Activated naive CD4-positive, alpha-beta T cell treated with anti-CD3 and anti-CD28 coated beads for 36 hours (primary cell): ENCODE measurements around the gene LAMA2. TPM values are rescaled to one million over a fixed set of nuclear protein-coding genes. Genes with fewer than 3 reads are reported as not detected.

Experiments used
- CTCF ChIA-PET: fragments of 350-600 bp; sonication (Branson Sonifier 250); formaldehyde crosslinking; loops from one replicate; lab custom pipeline; 2021; ENCODE audit warnings: antibody characterized with exemption; lab: Charles Lee
- DNase-seq: peaks from one replicate; pipeline ENCODE4 v3.0.0-alpha.2; 2020
- H3K27ac Mint-ChIP-seq: one replicate; pipeline ENCODE4 v1.8.0; 2021; ENCODE audit warnings: mild to moderate bottlenecking, mixed read lengths
- H3K27me3 Mint-ChIP-seq: one replicate; pipeline ENCODE4 v1.8.0; 2021; ENCODE audit warnings: low read depth, mixed read lengths
- H3K36me3 Mint-ChIP-seq: one replicate; pipeline ENCODE4 v1.8.0; 2021; ENCODE audit warnings: low read depth, mixed read lengths
- H3K4me1 Mint-ChIP-seq: one replicate; pipeline ENCODE4 v1.8.0; 2021; ENCODE audit warnings: low read depth, mixed read lengths
- H3K4me3 Mint-ChIP-seq: one replicate; pipeline ENCODE4 v1.8.0; 2021; ENCODE audit warnings: mild to moderate bottlenecking, moderate library complexity, mixed read lengths
- H3K9me3 Mint-ChIP-seq: one replicate; pipeline ENCODE4 v1.8.0; 2021; ENCODE audit warnings: mixed read lengths
- intact Hi-C: fragments of 100-400 bp; cut with micrococcal nuclease; formaldehyde crosslinking; loops from one replicate; pipeline ENCODE4 v1.15.1; 2023
- total RNA-seq, 2 experiments: library from RNA; stranded (reverse); gene quantifications; one replicate each; pipeline ENCODE4 v1.2.3, GENCODE V29; 2021

Gene LAMA2
- total RNA-seq, 2 experiments from 2014 or later = 0.86 to 2.2 TPM

DNA sequence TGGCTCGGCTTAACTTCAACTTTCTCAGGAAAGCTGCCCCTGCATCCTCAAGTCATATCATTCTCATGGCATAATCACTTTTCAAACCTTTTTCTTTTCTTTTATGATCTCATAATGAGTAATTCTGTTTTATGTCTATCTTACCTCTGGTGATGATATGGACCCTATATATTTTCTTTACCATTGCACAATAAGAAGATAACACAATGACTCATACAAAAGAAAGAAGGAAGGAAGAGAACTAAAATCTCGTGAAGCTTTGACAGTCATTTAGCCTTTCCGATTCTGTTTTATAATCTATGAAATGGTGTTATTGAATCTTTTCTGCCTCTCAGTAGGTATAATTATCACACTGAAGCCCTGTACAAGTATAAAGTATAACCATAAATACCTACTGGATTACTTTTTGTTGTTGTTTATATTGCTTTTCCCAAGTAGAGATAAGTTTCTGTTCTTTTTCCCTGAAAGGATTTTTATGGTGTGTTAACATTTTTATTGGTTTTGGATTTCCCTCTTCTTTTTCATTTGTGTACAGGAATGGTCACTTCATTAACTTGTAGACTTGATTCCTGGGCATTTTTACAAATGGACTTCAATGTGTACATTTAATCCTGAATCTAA, 300.9 kb downstream of the LAMA2 start:
- no peak overlapping the region for H3K4me3 Mint-ChIP-seq
- no peaks in the 10 kb centered on the region for H3K36me3 Mint-ChIP-seq
- intact Hi-C loops = no loop called here
- no peak for DNase-seq
- CTCF ChIA-PET = no interaction called here
- peaks cover 5% of the 10 kb centered on the region for H3K27me3 Mint-ChIP-seq
- H3K9me3 Mint-ChIP-seq = no peaks in the 10 kb centered on the region
- no peak overlapping the region for H3K27ac Mint-ChIP-seq
- H3K4me1 Mint-ChIP-seq = no peaks in the 10 kb centered on the region

DNA sequence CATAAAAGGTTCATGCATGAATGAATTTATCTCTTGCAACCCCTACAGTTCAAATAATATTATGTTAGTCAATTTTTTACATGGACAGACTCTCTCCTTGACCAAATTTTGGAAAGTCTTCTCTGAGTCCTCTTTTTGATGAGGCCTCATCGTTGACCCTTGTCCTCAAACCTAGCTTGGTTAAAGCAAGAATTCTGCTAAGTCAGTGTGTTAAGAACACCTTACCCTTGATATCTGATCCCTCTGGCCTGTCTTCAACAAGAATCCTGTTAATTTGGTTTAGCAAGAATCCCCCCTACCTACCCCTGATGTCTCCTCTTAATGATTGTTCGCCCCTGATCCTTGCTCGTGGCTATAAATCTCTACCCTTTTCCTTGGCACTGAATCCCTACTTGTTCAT, 301.4 kb downstream of the LAMA2 start:
- intact Hi-C loops = no loop called here
- peaks cover 2% of the 10 kb centered on the region for H3K27me3 Mint-ChIP-seq
- H3K4me3 Mint-ChIP-seq = no peak overlapping the region
- CTCF ChIA-PET = no interaction called here
- no peak for DNase-seq
- no peaks in the 10 kb centered on the region for H3K9me3 Mint-ChIP-seq
- no peaks in the 10 kb centered on the region for H3K36me3 Mint-ChIP-seq
- H3K4me1 Mint-ChIP-seq = no peaks in the 10 kb centered on the region
- H3K27ac Mint-ChIP-seq = no peak overlapping the region

DNA sequence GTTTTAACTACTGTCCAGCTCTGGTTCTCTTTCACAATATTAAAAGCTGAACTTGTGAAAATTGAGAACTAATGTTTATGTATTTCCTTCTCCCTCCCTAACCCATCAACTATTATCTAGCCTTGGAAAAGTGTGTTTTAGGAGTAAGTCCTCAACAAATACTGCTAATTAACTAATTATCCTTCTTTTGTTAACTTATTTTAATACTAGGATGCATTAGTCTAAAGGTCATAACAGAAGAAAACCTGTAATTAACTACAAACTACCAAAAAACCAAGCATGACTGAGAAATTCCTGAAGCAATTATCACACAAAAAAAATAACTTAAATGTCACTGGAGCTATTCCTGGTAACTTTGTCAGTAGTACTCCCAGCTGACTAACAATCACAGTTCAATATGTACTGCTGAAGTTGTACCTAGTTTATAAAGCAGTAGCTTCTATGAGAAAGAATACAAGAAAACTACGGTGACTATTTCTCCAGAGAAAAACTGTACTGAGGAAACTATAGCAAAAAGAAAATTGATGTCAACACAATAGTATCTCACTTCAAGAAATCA, 301.9 kb downstream of the LAMA2 start:
- DNase-seq = no peak
- CTCF ChIA-PET = no interaction called here

DNA sequence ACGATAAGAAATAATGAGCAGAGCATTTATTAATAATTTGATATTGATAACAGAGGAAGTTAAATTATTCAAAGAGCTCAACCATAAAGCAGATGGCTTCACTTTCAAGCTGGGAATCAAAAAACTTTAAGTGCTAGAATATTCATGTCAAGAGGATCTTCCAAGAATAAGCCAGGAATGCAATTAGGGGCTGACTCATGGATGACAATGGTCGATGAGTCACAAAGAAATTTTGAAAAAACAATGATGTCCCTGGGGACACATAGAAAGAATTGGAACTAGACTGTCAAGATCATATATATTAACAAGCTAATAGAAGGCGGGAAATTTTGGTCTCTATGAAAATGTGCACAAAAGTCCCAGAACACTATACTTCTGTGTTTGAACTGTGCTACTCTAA, 304.1 kb downstream of the LAMA2 start:
- Mint-ChIP-seq H3K36me3 (no peaks in the 10 kb centered on the region), H3K4me1 (no peaks in the 10 kb centered on the region), H3K4me3 (no peak overlapping the region), H3K27ac (no peak overlapping the region), H3K27me3 (peaks cover 2% of the 10 kb centered on the region), H3K9me3 (no peaks in the 10 kb centered on the region)
- intact Hi-C loops = no loop called here
- CTCF ChIA-PET = no interaction called here
- no peak for DNase-seq

More for the DNA sequence above, 301.9 kb downstream of the LAMA2 start:
- H3K4me1 Mint-ChIP-seq = no peaks in the 10 kb centered on the region
- no peaks in the 10 kb centered on the region for H3K9me3 Mint-ChIP-seq
- peaks cover 2% of the 10 kb centered on the region for H3K27me3 Mint-ChIP-seq
- H3K4me3 Mint-ChIP-seq = no peak overlapping the region
- H3K27ac Mint-ChIP-seq = no peak overlapping the region
- H3K36me3 Mint-ChIP-seq = no peaks in the 10 kb centered on the region
- intact Hi-C loops = no loop called here

DNA sequence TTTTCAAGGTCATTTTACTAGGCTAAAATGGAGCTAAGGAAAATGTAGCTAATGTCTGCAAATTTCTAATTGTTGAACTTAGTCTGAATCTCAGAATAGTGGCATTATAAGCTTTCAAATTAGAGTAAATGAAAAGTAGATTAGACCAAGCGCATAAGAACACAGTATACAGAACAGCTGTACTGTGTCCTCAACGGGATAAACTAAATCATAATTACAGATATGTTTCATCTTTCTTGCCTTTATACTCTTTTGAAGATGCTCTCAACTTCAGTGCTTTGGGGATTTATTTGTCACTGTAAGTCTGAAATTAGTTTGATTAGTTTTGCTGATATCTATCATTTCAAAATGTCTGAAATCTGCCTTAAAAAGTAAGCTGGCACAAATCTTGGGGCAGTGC, 305.4 kb downstream of the LAMA2 start:
- CTCF ChIA-PET = no interaction called here
- Mint-ChIP-seq H3K36me3 (no peaks in the 10 kb centered on the region), H3K27ac (no peak overlapping the region), H3K4me3 (no peak overlapping the region), H3K27me3 (peaks cover 2% of the 10 kb centered on the region), H3K4me1 (no peaks in the 10 kb centered on the region), H3K9me3 (no peaks in the 10 kb centered on the region)
- intact Hi-C loops = no loop called here
- no peak for DNase-seq

DNA sequence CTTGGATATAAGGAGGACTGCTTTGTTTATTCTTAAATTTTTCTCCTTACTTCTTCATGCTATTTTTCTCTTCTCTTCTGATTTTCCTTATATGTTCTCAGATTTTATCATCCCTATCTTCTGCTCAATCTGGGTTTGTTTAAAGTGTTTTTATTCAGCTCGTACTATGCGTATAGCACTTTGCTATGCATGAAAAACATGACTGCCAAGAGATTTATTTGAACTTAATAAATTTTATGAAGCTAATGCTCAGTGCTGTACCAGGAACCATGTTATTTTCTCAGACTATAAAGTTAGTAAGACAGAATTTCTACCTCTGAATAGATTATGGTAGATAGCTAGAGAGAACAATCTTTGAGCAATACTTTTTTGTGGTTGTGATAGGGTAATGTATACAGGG, 305.9 kb downstream of the LAMA2 start:
- Mint-ChIP-seq H3K27ac (no peak overlapping the region), H3K9me3 (no peaks in the 10 kb centered on the region), H3K27me3 (peaks cover 2% of the 10 kb centered on the region), H3K4me1 (no peaks in the 10 kb centered on the region), H3K4me3 (no peak overlapping the region), H3K36me3 (no peaks in the 10 kb centered on the region)
- no peak for DNase-seq
- intact Hi-C loops = no loop called here
- CTCF ChIA-PET = no interaction called here

DNA sequence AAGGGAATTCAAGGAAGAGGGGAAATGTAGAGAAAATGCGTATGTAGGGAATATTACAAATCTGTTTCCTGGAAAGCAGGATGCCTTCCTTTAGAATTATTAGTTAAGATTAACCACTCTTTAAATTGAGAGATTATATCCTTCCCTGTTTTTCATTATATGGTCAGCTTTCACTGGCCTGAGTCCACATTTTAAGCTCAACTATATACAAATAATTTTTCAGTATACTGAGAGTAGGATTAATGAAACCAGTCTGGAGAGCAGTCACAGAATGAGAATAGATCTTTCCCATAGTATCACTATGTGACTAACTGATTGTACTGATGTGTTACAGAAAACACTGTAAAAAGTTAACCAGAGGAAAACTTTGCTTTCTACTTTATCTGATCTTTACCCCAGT, 306.3 kb downstream of the LAMA2 start:
- H3K4me3 Mint-ChIP-seq = no peak overlapping the region
- no peak for DNase-seq
- H3K36me3 Mint-ChIP-seq = no peaks in the 10 kb centered on the region
- CTCF ChIA-PET = interaction anchor here (0.5 to 1.0 kb wide), 2 partner anchors 62 to 464 kb away, joined by 3 read pairs; no protein-coding TSS in a partner anchor
- intact Hi-C loops = no loop called here
- H3K27me3 Mint-ChIP-seq = peaks cover 2% of the 10 kb centered on the region
- no peaks in the 10 kb centered on the region for H3K9me3 Mint-ChIP-seq
- H3K27ac Mint-ChIP-seq = no peak overlapping the region
- no peaks in the 10 kb centered on the region for H3K4me1 Mint-ChIP-seq

DNA sequence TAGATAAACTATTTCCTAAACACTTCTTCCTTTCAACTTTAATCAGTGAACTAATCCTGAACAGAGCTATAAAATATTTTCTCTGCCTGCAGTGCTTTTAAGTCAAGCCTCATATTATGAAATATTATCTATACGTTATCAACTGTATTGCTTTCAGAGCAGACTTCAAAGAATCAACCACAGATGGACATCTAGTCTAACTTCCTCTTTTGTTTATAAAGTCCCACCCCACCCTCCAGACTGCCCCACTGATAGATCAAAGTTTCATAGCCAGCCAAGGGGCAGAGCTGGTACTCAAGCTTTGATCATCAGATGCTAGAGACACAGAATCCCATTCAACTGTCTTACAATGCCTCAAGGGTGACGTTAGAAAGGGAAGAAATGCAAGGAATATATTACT, 308.3 kb downstream of the LAMA2 start:
- no peak for DNase-seq
- CTCF ChIA-PET = no interaction called here
- intact Hi-C loops = no loop called here
- H3K4me1 Mint-ChIP-seq = no peaks in the 10 kb centered on the region
- no peak overlapping the region for H3K27ac Mint-ChIP-seq
- H3K4me3 Mint-ChIP-seq = no peak overlapping the region
- H3K9me3 Mint-ChIP-seq = no peaks in the 10 kb centered on the region
- H3K27me3 Mint-ChIP-seq = no peaks in the 10 kb centered on the region
- no peaks in the 10 kb centered on the region for H3K36me3 Mint-ChIP-seq

DNA sequence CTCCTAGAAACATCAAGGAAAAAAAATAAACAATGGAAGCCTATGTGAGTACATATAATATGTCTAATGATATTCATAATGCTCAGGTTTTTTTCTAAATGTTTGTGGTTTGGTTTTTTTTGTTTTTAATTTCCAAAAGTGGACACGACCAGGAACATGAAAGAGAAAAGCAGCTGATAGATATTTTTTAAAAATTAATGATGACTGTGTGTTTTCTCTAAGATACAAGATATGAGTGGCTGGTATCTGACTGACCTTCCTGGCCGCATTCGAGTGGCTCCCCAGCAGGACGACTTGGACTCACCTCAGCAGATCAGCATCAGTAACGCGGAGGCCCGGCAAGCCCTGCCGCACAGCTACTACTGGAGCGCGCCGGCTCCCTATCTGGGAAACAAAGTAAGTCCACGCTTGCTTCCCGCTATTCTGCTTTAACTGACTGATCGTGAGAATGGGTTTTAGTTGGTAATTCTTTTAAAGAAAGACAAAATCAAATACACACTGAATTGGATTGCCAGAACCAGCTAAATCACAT, 309.6 kb downstream of the LAMA2 start:
- Mint-ChIP-seq H3K36me3 (no peaks in the 10 kb centered on the region), H3K27ac (no peak overlapping the region), H3K4me1 (no peaks in the 10 kb centered on the region), H3K27me3 (no peaks in the 10 kb centered on the region), H3K4me3 (no peak overlapping the region), H3K9me3 (no peaks in the 10 kb centered on the region)
- DNase-seq = no peak
- CTCF ChIA-PET = no interaction called here
- intact Hi-C loops = no loop called here

DNA sequence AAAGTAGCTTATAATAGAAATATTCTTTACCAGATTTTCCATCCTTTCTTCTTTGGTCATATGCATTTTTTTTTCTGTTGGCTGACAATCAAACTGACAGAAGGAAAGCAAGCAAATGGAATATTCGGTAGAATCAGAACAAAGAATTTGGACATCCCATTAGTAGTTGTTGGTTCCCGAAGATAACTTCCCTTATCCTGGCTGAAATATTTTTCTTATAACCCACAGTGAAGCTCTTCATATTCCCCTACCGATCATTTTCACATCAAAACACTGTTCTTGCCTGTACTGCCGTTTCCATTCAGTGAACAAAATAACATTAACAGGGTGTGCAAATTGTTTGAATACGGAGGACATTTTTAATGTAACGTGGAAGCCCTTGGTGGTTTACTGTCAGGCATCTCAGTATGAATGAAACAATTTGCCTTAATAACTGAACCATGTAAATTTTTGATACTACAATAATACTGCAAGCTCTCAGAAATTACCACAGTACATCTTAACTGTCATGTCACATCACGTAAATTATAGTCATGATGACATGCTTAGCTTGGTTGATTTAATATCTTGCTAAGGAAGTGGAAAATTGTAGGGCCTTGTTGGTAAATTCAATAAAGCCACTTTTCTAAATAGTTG, 311.5 kb downstream of the LAMA2 start:
- intact Hi-C loops = no loop called here
- H3K4me3 Mint-ChIP-seq = no peak overlapping the region
- H3K4me1 Mint-ChIP-seq = no peaks in the 10 kb centered on the region
- no peaks in the 10 kb centered on the region for H3K27me3 Mint-ChIP-seq
- H3K27ac Mint-ChIP-seq = no peak overlapping the region
- no peaks in the 10 kb centered on the region for H3K9me3 Mint-ChIP-seq
- CTCF ChIA-PET = interaction anchor here (1.0 kb wide), 1 partner anchor 54 kb away, joined by 3 read pairs; no protein-coding TSS in a partner anchor
- no peak for DNase-seq
- no peaks in the 10 kb centered on the region for H3K36me3 Mint-ChIP-seq

DNA sequence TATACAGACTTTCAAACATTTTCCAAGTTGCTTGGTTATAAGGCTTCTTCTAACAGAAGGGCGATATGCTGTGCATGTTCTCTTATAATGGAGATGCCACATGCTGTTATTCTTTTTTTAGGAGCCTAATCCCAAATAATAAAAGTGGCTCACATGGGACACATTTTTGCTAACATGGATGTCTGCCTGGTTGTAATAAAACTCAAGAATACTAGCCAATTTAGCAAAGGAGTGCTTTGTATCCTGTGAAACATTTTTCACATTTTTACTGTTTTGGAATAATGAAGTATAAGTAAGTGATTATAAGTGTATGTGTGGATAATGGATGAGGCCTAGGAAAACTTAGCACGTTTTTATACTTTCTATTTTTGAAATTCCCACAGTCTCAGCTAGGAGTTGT, 312.2 kb downstream of the LAMA2 start:
- CTCF ChIA-PET = no interaction called here
- H3K4me3 Mint-ChIP-seq = no peak overlapping the region
- H3K27ac Mint-ChIP-seq = no peak overlapping the region
- no peaks in the 10 kb centered on the region for H3K9me3 Mint-ChIP-seq
- H3K27me3 Mint-ChIP-seq = no peaks in the 10 kb centered on the region
- intact Hi-C loops = no loop called here
- no peaks in the 10 kb centered on the region for H3K36me3 Mint-ChIP-seq
- no peaks in the 10 kb centered on the region for H3K4me1 Mint-ChIP-seq
- no peak for DNase-seq

DNA sequence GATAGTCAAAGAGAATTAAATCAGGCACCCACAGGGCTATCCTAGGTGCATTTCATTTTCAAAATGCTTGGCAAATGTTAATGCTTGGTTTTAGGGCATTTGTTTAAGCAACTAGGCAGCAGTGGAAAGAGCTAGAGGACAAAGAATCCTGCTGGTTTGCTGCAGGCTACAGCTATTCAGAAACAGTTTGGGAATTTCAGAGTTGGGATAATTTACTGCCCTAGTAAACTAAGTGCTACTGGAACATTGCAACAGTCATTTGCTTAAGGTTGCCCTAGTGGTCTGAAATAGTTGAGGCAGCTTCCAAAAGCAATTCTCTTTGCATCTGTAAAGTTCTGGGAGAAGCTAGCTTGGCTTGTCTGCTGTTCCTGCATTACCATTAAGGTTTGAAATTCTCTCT, 312.7 kb downstream of the LAMA2 start:
- no peaks in the 10 kb centered on the region for H3K9me3 Mint-ChIP-seq
- intact Hi-C loops = no loop called here
- no peaks in the 10 kb centered on the region for H3K4me1 Mint-ChIP-seq
- H3K36me3 Mint-ChIP-seq = no peaks in the 10 kb centered on the region
- CTCF ChIA-PET = no interaction called here
- H3K27ac Mint-ChIP-seq = no peak overlapping the region
- H3K4me3 Mint-ChIP-seq = no peak overlapping the region
- DNase-seq = no peak
- H3K27me3 Mint-ChIP-seq = no peaks in the 10 kb centered on the region

DNA sequence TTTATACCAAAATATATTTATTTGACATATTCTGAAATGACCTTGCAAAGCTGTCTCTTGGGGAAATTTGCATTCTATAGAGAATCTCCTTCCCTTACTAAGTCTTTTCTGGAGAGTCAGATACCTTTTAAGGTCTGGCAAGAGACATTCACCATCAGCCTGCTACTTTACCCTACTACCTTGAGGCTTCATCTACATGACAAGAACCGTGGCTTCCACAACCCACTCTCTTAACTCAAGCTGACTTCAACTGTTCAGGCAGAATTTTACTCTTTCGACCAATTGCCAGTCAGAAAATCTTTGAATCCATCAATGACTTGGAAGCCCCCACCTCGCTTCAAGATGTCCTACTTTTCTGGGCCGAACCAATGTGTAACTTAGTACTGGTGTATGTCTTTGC, 314.2 kb downstream of the LAMA2 start:
- H3K9me3 Mint-ChIP-seq = no peaks in the 10 kb centered on the region
- CTCF ChIA-PET = no interaction called here
- H3K27ac Mint-ChIP-seq = no peak overlapping the region
- H3K4me3 Mint-ChIP-seq = no peak overlapping the region
- H3K27me3 Mint-ChIP-seq = no peaks in the 10 kb centered on the region
- no peaks in the 10 kb centered on the region for H3K4me1 Mint-ChIP-seq
- DNase-seq = no peak
- intact Hi-C loops = no loop called here
- no peaks in the 10 kb centered on the region for H3K36me3 Mint-ChIP-seq
